NCI-H187 (cell line): Measurements from ENCODE around the gene SCP2.

Experiments
- DNase-seq, 2 experiments: peaks; one replicate each; lab custom pipeline; 2025; lab: John Stamatoyannopoulos, UW

The SCP2 gene

DNA sequence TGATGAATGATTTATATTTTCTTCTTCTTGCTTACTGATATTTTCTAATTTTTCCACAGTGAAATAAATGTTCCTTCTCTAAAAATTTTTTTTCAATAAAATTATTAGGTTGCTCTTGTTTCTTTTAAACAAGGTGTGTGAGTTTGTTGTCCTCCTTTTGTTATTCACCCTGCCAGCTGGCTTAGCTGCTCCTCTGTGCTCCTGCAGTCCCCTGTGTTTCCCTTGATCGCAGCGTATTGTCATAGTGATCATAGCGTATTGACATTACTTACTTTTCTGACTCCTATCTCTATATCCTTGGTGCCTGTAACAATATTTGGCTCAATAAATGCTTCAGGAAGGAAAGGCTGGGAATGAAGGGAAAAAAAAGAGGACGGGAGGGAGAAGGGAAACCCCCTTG, 110.1 kb downstream of the SCP2 start:
- no peak for DNase-seq

DNA sequence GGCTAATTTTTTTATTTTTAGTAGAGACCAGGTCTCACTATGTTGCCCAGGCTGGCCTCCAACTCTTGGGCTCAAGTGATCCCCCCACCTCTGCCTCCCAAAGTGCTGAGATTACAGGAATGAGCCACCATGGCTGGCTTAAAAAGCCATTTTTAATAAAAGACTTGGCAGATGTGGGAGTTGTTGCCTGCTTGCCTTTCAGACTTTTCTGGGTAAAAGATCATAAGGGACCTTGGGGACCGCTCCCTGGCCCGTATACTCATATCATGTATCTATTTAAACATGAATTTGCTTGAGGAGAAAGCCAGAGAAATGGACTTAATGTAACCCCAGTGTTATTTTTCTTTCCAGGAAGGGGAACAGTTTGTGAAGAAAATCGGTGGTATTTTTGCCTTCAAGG, 111.5 kb downstream of the SCP2 start:
- no peak for DNase-seq

DNA sequence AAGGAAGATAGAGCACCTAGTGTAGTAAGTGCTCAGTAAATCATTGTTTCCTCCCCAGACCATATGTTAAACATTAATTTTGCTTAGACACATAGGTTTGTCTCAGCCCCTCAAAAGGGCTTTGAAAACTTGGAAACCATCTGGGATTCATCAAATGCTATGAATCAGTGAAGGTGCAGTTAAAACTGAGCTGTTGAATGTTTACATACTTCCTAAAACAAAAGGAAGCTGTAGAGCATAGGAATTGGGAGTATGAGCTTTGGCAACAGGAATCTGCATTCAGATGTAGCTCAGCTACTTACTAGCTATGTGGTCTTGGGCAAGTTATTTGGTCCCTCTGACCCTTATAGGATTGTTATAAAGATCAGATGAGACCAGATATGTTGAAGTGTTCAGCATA, 116.2 kb downstream of the SCP2 start:
- no peak for DNase-seq

DNA sequence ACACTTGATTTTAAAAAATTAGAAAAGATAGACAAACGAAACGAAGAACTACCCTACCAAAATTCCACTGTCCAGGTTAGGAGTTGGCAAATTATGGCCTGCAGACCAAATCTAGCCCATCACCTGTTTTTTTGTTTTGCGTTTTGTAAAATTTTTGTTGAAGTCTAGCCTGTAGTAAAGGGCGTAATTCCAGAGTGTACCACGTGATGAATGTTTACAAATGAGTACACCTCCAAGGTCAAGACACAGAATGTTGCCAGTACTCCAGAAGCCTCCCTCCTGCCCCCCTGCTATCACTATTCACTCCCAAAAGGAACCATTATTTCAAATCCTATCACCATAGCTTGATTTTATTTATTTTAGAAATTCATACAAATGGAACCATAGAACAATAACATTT, 117.8 kb downstream of the SCP2 start:
- DNase-seq = no peak

DNA sequence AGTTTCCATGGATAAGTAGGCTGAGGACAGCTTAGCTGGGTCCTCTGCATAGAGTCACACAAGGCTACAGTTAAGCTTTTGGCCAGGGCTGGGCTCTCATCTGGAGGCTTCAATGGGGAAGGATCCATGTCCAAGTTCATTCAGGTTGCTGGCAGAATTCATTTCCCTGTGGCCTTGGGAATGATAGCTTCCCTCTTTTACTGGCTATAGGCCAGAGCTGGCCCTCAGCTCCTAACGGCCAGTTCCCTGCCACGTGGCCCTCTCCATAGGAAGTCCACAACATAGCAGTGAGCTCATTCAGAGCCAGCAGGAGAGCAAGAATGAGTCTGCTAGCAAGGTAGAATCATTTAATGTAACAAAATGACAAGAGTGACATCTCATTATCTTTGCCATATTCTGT, 119.9 kb downstream of the SCP2 start:
- DNase-seq = no peak

DNA sequence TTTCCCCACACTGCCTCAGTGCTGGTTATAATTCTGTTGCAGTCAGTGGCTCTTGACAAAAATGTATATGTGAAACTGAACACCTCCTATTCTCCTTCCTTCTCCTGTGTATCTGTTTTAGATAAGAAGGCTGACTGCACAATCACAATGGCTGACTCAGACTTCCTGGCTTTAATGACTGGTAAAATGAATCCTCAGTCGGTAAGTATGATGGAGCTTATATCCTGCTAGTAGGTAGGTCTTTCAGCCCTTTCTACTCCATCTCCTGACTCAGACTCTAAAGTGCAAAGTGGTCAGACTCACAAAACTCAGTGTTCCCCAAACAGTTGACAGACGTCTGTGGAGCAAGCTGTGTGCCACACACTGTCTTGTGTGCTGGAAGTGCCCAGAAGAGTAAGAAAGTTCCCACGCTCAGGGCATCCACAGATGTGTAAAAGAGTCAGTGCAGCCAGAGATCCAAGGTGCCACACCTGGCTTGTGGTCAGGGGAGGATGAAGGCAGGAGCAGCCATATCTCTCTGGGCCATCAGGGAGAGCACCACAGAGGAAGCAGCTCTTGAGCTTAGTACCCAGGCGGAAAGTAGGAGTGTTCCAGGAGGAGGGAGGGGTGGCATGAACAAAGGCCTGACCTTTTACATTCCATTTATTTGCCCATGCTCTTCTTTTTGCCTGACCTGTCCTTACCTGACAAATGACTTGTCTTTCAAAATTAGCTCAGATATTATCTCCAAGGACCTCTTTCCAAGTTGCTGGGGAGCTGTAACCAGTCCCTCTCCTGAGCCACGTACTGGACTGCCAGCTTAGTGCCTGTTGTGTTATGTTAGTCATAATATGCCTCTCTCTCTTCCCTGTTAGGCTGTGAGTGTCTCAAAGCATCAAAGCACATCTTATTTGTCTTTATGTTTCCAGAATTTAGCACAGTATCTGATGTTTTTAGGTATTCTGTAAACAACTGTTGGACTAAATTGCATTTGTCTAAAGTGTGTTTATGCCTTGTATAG, 121.0 kb downstream of the SCP2 start:
- DNase-seq = no peak

DNA sequence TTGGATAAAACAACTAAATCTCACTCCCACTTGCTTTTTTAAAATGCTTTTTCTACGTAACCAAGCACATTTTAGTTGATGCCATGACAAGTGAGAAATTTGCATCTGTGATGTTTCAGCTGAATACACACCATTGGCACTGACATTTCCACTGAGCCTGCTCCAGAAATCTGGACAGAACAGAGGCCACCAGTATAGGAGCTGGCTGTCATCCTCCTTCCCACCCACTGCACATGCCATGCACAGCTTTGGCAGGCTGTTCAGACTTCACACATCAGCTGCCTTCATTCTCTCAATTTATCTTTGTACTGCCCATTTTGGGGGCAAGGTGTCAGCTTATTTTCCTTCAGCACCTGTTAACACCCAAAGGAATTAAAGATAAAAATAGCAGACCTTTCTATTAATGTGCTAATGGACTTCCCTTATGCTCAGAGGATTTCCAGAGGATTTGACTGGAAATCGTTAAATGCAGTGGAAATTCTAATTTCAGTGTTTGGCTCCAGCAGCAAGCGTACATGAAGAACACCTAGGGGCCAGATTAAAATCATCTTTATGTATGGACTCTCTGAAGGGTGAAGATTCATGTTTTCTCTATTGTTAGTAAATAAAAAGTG, 122.0 kb downstream of the SCP2 start:
- no peak for DNase-seq

DNA sequence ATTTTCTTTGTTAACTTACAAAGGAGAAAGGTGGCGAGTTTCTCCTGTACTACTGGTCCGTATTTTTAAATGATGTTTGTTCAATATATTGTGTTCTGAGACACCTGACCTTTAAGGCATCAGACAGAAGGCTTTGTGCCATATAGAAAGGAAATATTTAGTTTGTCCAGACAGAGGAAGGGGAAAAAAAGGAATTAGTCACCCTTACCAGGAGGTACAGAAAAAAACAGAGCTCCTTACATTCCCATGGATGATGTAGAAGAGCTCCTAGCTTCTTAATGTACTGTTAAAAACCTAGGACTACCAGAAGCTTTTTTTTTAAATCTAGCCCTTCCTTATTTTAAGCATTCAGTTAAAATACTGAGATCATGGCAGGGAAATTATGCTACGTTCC, 122.5 kb downstream of the SCP2 start:
- no peak for DNase-seq

DNA sequence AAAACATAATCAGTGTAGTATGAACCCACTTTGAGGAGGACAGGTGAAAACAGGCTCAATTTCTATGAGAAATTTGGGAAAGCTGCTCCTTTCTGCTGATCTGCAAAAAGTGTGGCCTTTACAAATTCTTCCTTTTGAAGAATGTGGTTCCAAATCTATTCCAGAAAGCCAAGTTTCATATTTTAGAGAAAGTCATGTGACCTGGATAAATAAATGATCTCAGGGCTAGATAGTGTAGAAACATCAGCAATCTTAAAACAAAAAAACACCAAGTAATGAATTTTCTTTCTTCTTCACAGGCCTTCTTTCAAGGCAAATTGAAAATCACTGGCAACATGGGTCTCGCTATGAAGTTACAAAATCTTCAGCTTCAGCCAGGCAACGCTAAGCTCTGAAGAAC, 123.2 kb downstream of the SCP2 start:
- DNase-seq = no peak

DNA sequence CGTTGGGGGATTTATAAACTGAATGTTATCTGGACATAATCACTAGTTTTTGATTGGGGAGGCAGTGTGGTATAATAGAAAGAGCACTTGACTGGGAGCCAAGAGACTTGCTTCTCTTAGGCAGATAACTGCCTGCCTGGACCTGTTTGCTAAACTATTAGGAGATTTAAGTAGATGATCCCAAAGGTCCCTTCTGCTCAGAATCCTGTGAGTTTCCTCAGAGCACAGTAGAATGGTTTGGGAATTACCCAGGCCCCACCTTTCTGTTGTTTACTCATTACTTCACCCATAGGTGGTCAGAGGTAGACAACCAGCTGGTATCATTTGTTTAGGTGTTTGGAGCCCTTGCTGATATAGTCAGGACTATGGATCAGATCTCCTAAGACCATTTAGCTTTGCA, 124.6 kb downstream of the SCP2 start:
- no peak for DNase-seq

DNA sequence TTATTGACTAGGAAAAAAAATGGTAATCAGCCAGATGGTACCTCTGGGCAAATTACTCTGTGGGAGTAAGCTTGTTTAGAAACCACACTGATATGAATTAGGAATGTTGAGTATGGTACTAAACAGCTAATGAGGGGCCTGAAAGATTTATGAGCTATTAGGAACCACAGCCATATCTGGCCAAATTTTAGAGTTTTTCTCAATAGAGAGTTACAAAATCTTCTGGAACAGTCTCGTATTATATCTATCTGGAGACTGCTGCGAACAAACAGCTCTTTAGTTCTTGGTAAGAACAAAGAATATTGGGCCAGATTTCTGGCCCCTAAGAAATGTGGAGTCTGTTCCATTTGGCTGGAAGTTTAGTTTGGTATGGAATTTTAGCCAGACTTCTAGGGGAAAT, 130.1 kb downstream of the SCP2 start:
- DNase-seq = no peak

DNA sequence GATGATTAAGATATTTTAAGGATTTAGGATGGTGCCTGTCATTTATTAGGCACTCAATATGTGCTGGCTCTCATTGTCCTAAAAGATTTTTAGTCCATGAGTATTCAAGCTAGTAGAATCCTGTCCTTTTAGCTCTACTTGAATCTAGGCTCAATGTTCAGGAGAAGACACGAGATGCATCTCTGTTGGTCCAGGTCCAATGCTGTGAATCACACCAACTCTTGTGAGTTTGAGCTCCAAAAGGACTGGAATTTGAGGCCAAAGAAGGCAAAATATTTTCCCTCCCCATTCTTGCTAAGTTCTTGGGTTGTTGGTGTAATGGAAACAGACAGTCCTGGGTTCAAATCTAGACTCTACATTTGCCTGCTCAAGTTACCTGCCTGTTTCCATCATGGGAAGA, 133.5 kb downstream of the SCP2 start:
- no peak for DNase-seq

DNA sequence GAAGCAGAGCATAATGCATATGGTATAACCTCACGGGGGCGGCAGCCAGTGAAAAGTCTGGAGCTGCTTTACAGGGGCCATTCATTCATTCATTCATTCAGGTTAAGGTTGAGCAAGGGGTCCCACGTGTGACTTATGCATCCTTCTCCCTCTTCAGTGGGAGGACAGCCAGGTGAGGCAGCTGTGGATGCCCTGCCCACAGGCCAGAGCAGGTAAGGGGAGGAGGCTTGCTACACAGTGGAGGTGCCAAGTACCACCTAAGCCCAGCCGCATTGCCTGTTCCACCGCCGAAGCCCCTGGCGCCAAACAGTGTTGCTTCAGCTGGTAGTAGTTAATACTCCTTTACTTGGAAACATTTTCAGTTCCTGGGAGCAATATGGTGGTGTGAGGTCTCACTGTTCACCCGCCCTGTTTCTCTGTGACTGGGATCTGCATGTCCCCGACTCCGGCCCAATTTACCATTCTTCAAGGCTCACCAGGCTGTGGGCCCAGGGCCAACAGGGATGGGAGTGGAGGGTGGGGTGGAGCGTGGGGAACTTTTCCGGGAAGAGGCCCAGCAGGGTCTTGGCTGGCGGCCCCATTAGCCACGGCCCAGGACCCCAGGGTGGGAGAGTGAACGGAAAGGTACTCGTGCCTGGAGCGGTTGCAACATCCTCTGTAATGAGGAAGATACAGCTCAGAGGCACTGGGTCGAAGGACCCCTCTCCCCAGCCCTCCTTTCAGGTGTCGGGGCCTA, 134.2 kb downstream of the SCP2 start:
- DNase-seq = no peak

DNA sequence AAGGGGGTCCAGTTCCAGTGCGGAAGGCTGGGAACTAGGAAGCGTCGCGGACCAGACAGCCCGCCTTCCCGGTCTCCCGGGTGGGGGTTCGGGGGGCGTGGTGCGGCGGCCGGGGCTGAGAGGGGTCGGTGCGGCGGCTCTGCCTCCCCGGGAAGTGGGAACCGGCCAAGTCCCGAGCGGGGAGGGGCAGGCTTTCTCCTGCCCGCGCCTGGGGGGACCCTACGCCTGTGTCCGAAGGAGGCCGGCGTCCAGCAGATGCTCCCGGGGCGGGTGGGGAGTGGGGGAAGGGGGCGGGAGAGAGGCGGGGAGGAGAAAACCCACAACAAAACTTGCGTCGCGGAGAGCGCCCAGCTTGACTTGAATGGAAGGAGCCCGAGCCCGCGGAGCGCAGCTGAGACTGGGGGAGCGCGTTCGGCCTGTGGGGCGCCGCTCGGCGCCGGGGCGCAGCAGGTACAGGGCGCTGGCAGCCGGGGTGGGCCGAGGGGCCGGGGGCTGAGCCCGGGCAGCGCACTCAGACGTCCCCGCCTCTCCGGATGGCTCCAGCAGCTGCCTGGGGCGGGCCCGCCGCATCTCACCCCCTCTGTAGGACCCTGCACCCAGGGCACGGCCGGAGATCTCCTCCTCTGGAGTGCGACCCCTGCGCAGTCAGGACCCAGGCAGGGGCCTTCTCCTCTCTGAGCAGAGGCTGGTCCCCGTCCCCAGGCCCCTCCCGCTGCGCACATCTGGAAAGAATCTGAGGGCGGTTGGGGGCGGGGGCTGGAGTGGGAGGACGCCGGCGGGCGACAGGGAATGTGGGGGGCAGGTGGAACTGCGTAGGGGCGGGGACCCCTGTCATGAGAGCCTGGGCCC, 135.0 kb downstream of the SCP2 start, which contains the start of gene PODN:
Gene PODN (plus strand): TSS at position 355 of the 849 bp plus-strand sequence. CDS start 7,643 bp downstream, outside the sequence.
- DNase-seq = no peak

DNA sequence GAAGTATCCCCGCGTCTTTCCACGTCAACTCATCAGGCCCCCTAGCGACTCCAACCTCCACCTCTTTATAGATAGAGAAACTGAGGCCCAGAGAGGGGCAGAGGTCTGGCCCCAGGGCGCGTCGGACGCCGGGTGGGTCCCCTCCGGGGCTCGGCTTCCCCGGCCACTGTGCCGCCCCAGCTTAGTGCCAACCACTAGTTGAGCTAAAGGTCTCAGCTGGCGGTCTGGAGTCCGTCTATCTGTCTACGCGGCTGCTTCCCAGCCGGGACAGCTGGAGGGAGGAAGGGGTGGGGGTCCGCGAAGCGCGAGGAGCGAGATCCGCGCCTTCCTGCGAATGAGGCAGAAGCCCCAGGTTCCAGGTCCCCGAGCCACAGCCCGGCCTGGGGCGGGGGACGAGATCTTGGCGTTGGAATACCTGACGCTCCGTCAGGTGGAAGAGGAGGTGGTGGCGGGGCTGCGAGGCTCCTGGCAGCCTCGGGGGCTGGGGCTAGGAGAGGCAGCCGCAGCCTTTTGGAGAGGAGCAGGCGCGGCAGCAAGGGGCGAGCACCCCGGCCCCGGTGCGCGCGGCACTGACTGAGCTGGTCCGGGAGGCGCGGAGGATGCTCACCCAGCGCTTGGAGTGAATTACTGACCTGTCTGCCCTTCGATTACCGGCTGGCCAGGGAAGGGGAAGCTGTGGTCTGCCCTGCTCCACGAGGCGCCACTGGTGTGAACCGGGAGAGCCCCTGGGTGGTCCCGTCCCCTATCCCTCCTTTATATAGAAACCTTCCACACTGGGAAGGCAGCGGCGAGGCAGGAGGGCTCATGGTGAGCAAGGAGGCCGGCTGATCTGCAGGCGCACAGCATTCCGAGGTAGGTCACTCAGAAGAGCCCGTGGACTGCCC, 135.9 kb downstream of the SCP2 start:
- no peak for DNase-seq

DNA sequence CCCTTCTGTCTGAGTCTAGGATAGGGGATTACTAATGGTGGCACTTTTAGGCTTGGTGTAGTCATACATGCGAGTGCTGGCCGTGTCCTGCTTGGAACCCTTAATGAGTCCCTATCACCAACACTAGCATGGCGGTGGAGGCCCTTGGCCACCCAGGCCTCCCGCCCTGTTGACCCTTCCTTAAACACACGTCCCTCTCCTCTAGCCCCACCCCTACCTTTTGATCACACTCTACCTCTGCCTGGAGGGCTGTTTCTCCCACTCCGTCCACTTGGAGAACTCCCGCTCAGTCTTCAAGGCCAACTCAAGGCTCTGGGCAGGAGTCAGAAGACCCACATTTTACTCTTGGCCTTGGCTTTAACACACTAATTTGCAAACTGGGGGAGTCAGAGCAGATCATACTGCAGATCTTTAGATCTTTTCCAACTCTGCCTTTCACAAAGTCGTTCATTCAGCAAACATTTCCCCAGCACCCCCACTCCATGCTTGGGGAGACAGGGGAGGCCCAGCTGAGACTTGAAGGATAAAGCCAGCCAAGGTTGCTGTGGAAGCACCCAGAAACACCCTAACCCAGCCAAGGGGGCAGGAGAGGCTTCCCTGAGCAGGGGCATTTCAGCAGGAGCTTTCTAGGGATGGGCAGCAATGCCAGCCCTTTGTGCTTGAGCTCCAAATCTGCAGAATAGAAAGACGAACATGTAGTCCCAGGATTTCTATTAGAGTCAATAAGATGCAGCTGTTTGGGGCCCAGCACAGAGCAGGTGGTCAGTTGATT, 136.9 kb downstream of the SCP2 start:
- no peak for DNase-seq

DNA sequence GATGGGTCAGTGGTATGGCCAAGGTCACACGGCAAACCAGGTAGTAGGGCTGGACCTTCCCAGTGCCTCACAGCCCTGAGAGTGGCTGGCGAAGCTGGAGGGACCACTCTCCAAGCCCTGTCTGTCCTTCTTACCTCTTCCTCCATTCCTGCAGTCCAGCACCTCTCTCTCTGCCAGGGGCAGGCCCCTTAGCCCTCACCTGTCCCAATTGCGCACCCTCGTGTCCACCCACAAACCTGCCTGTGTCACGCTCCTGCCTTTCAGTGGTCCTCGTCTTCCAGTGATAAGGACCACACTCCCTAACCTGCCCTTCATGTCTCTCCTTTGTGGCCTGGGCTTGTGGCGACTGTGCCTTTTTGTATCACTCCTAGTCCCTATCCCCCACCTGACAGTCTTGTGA, 138.3 kb downstream of the SCP2 start:
- DNase-seq = no peak

DNA sequence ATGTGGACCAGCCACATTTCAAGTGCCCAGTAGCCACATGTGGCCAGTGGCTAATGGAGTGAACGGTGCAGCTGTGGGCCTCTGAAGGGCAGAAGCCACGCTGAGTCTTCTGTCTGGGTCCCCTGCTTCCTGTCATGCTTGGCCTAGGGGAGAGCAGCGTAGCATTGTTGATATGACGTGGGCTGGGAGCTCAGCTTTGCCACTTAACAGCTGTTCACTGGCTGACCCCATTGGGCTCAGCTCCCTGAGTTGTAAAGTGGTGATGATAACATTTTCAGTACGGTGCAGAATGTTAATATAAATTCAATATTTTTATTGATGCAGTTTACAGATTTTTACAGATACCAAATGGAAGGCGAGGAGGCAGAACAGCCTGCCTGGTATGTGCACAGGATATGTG, 139.4 kb downstream of the SCP2 start:
- DNase-seq = no peak

DNA sequence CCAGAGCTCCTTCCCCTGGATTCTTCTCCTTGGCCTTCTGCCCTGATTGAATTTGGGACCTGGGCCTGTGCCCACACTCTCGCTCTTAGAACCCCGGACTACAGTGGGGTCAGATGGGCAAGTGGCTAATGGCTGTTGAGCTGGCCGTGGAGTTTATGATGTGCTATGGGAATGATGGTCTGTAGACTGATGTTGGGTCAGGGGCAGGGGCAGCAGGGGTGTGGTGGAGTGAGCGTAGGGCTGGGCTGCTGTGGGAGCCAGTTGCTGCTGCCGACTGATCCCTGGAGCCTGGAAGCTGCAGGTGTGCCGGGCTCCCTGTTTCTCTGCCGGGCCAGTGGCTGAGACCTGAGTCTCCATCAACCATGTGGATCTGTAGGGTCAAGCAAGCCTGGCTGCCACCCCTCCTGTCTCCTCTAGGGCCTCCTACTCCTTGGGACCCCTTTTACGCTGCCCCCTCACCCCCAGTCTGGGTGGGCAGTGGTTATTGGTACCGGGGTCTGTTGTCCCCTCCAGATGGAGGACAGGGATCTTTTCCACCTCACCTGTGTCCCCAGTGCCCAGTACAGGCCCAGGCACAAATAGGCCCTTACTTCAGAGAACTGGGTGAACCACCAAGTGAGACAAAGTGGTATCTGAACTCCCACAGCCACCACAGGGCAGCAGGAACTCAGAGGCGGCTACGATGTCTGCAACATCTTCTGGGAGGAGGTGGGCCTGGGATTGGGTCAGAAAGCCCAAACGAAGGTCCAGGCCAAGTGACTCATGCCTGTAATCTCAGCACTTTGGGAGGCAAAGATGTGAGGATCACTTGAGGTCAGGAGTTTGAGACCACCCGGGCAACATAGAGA, 140.0 kb downstream of the SCP2 start:
- DNase-seq = no peak
